H1 (cell line): ENCODE measurements around the gene GSG1L. TPM values are rescaled to one million over a fixed set of nuclear protein-coding genes. Genes with fewer than 3 reads are reported as not detected.

Experiments
- CTCF ChIA-PET: fragments of 300-600 bp; sonication (Branson Sonifier 250); formaldehyde crosslinking; loops from one replicate; lab custom pipeline; 2021; ENCODE audit not compliant: partially characterized antibody; lab: Charles Lee
- POLR2A ChIA-PET: fragments of 300-600 bp; sonication (Branson Sonifier 250); formaldehyde crosslinking; loops from one replicate; lab custom pipeline; 2021; ENCODE audit warnings: inconsistent platforms; ENCODE audit not compliant: partially characterized antibody; lab: Charles Lee
- DNase-seq, 2 experiments: peaks; one replicate each; pipeline versions ENCODE4 v3.0.0 to v3.0.0-alpha.2; 2010 to 2022; ENCODE audit warnings: low spot score in 2 of 2, low read depth in 1 of 2, mixed read lengths in 1 of 2
- FAIRE-seq: peaks from 2 replicates; lab custom pipeline; 2011; peaks lifted over from hg19 to GRCh38; lab: Jason Lieb, UNC
- H2AFZ ChIP-seq: 2 replicates; pipeline ENCODE4 v1.8.1; 2012; ENCODE audit warnings: low read length, inconsistent platforms
- H2AK5ac ChIP-seq: 2 replicates; pipeline ENCODE4 v1.6.1; 2013; ENCODE audit warnings: low read depth, low read length
- H2BK120ac ChIP-seq: replicated peaks from 2 replicates; pipeline ENCODE3; 2013; ENCODE audit warnings: low read depth, low read length, inconsistent platforms
- H2BK12ac ChIP-seq: 2 replicates; pipeline ENCODE4 v1.6.1; 2013; ENCODE audit warnings: low read depth, low read length
- H2BK15ac ChIP-seq: 2 replicates; pipeline ENCODE4 v1.6.1; 2013; ENCODE audit warnings: low read length
- H2BK20ac ChIP-seq: 2 replicates; pipeline ENCODE4 v1.6.1; 2013; ENCODE audit warnings: low read length
- H2BK5ac ChIP-seq: 2 replicates; pipeline ENCODE4 v1.6.1; 2013; ENCODE audit warnings: low read depth, low read length
- H3K14ac ChIP-seq: 2 replicates; pipeline ENCODE4 v1.6.1; 2013; ENCODE audit warnings: inconsistent platforms; ENCODE audit not compliant: insufficient read length
- H3K18ac ChIP-seq: 2 replicates; pipeline ENCODE4 v1.6.1; 2013; ENCODE audit warnings: low read length; ENCODE audit errors: extremely low read depth
- H3K23ac ChIP-seq: 2 replicates; pipeline ENCODE4 v1.6.1; 2013; ENCODE audit warnings: inconsistent platforms; ENCODE audit not compliant: insufficient read length
- H3K23me2 ChIP-seq: 2 replicates; pipeline ENCODE4 v1.6.1; 2013; ENCODE audit warnings: low read depth, low read length
- H3K27ac ChIP-seq: 2 replicates; pipeline ENCODE4 v1.6.1; 2011; ENCODE audit warnings: low read depth, low read length, inconsistent platforms
- H3K27me3 ChIP-seq, 4 experiments: replicated peaks in 1 of 4; 1 replicate in 1 of 4; 2 replicates in 3 of 4; pipeline versions ENCODE4 v1.6.1 to v1.8.1; 2011 to 2013; ENCODE audit warnings: low read length in 3 of 4, mild to moderate bottlenecking in 3 of 4, inconsistent platforms in 2 of 4, mixed read lengths in 2 of 4, moderate library complexity in 1 of 4; ENCODE audit not compliant: control insufficient read depth in 3 of 4, insufficient read depth in 3 of 4; ENCODE audit errors: extremely low read depth in 1 of 4
- H3K36me3 ChIP-seq, 4 experiments: 2 replicates each; pipeline versions ENCODE4 v1.6.1 to v1.8.1; 2011 to 2013; ENCODE audit warnings: mild to moderate bottlenecking in 4 of 4, low read length in 3 of 4, moderate library complexity in 2 of 4, control low read depth in 1 of 4, inconsistent platforms in 1 of 4; ENCODE audit not compliant: insufficient read depth in 4 of 4, control insufficient read depth in 2 of 4
- H3K4ac ChIP-seq: replicated peaks from 2 replicates; pipeline ENCODE3; 2013; ENCODE audit warnings: low read length, low read depth, mixed read lengths, inconsistent platforms; ENCODE audit not compliant: insufficient read length
- H3K4me1 ChIP-seq, 4 experiments: replicated peaks in 1 of 4; 1 replicate in 1 of 4; 2 replicates in 3 of 4; pipeline versions ENCODE4 v1.6.1 to v1.8.1; 2011 to 2013; ENCODE audit warnings: low read length in 3 of 4, inconsistent platforms in 2 of 4, mixed read lengths in 1 of 4; ENCODE audit not compliant: insufficient read depth in 4 of 4, control insufficient read depth in 3 of 4
- H3K4me2 ChIP-seq, 2 experiments: 2 replicates each; pipeline versions ENCODE4 v1.6.1 to v1.8.1; 2011 to 2013; ENCODE audit warnings: low read depth in 2 of 2, low read length in 2 of 2, control low read depth in 1 of 2, inconsistent platforms in 1 of 2, mild to moderate bottlenecking in 1 of 2; ENCODE audit not compliant: insufficient read depth in 1 of 2
- H3K4me3 ChIP-seq, 4 experiments: fragments of 200-600, 300-600 bp in 1 of 4; sonication (generic), shearing (Covaris generic), sonication (Bioruptor Twin) in 1 of 4; 2 replicates each; pipeline versions ENCODE4 v1.5.1 to v1.8.1; 2011 to 2016; ENCODE audit warnings: low read length in 4 of 4, low read depth in 3 of 4, control low read depth in 2 of 4, inconsistent platforms in 2 of 4, mild to moderate bottlenecking in 2 of 4, mixed read lengths in 1 of 4, moderate library complexity in 1 of 4; ENCODE audit not compliant: insufficient read depth in 2 of 4; ENCODE audit errors: extremely low read depth in 1 of 4
- H3K56ac ChIP-seq: replicated peaks from 2 replicates; pipeline ENCODE3; 2013; ENCODE audit warnings: low read depth, mild to moderate bottlenecking, mixed read lengths, low read length, inconsistent platforms; ENCODE audit not compliant: insufficient read length
- H3K79me1 ChIP-seq: 2 replicates; pipeline ENCODE4 v1.6.1; 2013; ENCODE audit warnings: low read depth, low read length, control low read depth
- H3K79me2 ChIP-seq, 2 experiments: 2 replicates each; pipeline versions ENCODE4 v1.6.1 to v1.8.1; 2012 to 2013; ENCODE audit warnings: low read length in 2 of 2, mild to moderate bottlenecking in 2 of 2, inconsistent platforms in 1 of 2; ENCODE audit not compliant: insufficient read depth in 2 of 2, control insufficient read depth in 1 of 2
- H3K9ac ChIP-seq, 4 experiments: replicated peaks in 1 of 4; 1 replicate in 1 of 4; 2 replicates in 3 of 4; pipeline versions ENCODE4 v1.6.1 to v1.8.1; 2011 to 2013; ENCODE audit warnings: low read depth in 3 of 4, low read length in 3 of 4, control low read depth in 2 of 4, mild to moderate bottlenecking in 2 of 4, moderate library complexity in 2 of 4, inconsistent platforms in 1 of 4; ENCODE audit errors: extremely low read depth in 1 of 4
- H3K9me3 ChIP-seq, 2 experiments: 2 replicates each; pipeline versions ENCODE4 v1.6.1 to v1.8.1; 2012 to 2013; ENCODE audit warnings: mild to moderate bottlenecking in 2 of 2, moderate library complexity in 2 of 2, control low read depth in 1 of 2, inconsistent platforms in 1 of 2, low read depth in 1 of 2, low read length in 1 of 2, mixed read lengths in 1 of 2; ENCODE audit not compliant: insufficient read depth in 2 of 2
- H4K20me1 ChIP-seq, 2 experiments: replicated peaks in 1 of 2; 2 replicates each; pipeline versions ENCODE3 to v1.8.1; 2011 to 2013; ENCODE audit warnings: inconsistent platforms in 2 of 2, low read length in 2 of 2, mild to moderate bottlenecking in 1 of 2; ENCODE audit not compliant: insufficient read depth in 2 of 2, control insufficient read depth in 1 of 2
- H4K5ac ChIP-seq: 2 replicates; pipeline ENCODE4 v1.6.1; 2013; ENCODE audit warnings: low read length, low read depth, mixed read lengths, inconsistent platforms; ENCODE audit not compliant: insufficient read length
- H4K8ac ChIP-seq: 2 replicates; pipeline ENCODE4 v1.8.0; 2013; ENCODE audit warnings: mild to moderate bottlenecking, moderate library complexity, low read length, inconsistent platforms; ENCODE audit not compliant: insufficient read depth; ENCODE audit errors: extremely low read depth
- H4K91ac ChIP-seq: replicated peaks from 2 replicates; pipeline ENCODE3; 2013; ENCODE audit warnings: low read length, mixed read lengths, inconsistent platforms; ENCODE audit not compliant: insufficient read length
- EGR1 ChIP-seq: IDR thresholded peaks from 2 replicates; pipeline ENCODE4 v1.6.1; 2011; ENCODE audit warnings: low read depth, low read length, borderline replicate concordance
- GABPA ChIP-seq: IDR thresholded peaks from 2 replicates; pipeline ENCODE4 v1.6.1; 2011; ENCODE audit warnings: mild to moderate bottlenecking, low read length, moderate library complexity, borderline replicate concordance; ENCODE audit not compliant: insufficient read depth
- POLR2A ChIP-seq, 2 experiments: IDR thresholded peaks; 1 replicate in 1 of 2; 2 replicates in 1 of 2; pipeline ENCODE4 v1.6.1; 2011; ENCODE audit warnings: low read depth in 2 of 2, low read length in 2 of 2, mild to moderate bottlenecking in 2 of 2; ENCODE audit errors: control extremely low read depth in 1 of 2
- SP4 ChIP-seq: IDR thresholded peaks from 2 replicates; pipeline ENCODE4 v1.6.1; 2012; ENCODE audit warnings: low read length, inconsistent platforms
- SRF ChIP-seq: IDR thresholded peaks from 2 replicates; pipeline ENCODE4 v1.6.1; 2011; ENCODE audit warnings: mild to moderate bottlenecking, low read depth, low read length, moderate library complexity
- TBP ChIP-seq: IDR thresholded peaks from 2 replicates; pipeline ENCODE4 v1.6.1; 2011; ENCODE audit warnings: low read depth, low read length, improper control_type of control experiment
- TCF12 ChIP-seq: IDR thresholded peaks from 2 replicates; pipeline ENCODE4 v1.6.1; 2011; ENCODE audit warnings: low read depth, mild to moderate bottlenecking, low read length
- WGBS, 2 experiments: shearing (Covaris generic) in 1 of 2; methylation state at CpG; one replicate each; pipeline versions ENCODE4 v1.1.6 to v1.1.7; 2013 to 2015; ENCODE audit warnings: low lambda C conversion rate in 2 of 2, mixed read lengths in 2 of 2, inconsistent platforms in 1 of 2, low coverage in 1 of 2, missing lambda C conversion rate in 1 of 2; ENCODE audit not compliant: insufficient replicate concordance in 2 of 2, insufficient coverage in 1 of 2, insufficient read length in 1 of 2; ENCODE audit errors: extremely low coverage in 1 of 2, missing lambda C conversion rate in 1 of 2; 5-methylcytosine and 5-hydroxymethylcytosine counted together
- polyA plus RNA-seq, 7 experiments: library from polyadenylated mRNA; depleted of rRNA in 3 of 7; stranded (reverse) in 5 of 7; unstranded in 2 of 7; fragments of >200 nt in 5 of 7; fragments of 200-250 nt in 2 of 7; gene quantifications; 1 replicate in 5 of 7; 2 replicates in 1 of 7; 4 replicates in 1 of 7; pipeline versions ENCODE4 v1.2.1 to v1.2.3, GENCODE V29; 2011 to 2013; ENCODE audit warnings: missing spikeins in 2 of 7, mixed read lengths in 2 of 7
- total RNA-seq: library from RNA; stranded (reverse); fragmentation: NEBNext Ultra II Directional; extraction: Animal tissue kit (Norgen Biotek cat#: 25700); gene quantifications from 2 replicates; pipeline ENCODE4 v1.2.1, GENCODE V29; 2021
- TF ChIP-seq, protein P1 (sequence below): IDR thresholded peaks from 2 replicates; pipeline ENCODE4 v1.6.1; 2012; ENCODE audit warnings: inconsistent platforms
- TF ChIP-seq, protein P2 (sequence below): IDR thresholded peaks from 2 replicates; pipeline ENCODE4 v1.6.1; 2011; ENCODE audit warnings: low read depth, mild to moderate bottlenecking, low read length; ENCODE audit not compliant: insufficient read depth

GSG1L gene
- total and polyA plus RNA-seq, 2 of the 8 experiments (the other 6 are each of a cell fraction or from before 2014, with no cell fraction given): 0.71 to 1.1 TPM

DNA sequence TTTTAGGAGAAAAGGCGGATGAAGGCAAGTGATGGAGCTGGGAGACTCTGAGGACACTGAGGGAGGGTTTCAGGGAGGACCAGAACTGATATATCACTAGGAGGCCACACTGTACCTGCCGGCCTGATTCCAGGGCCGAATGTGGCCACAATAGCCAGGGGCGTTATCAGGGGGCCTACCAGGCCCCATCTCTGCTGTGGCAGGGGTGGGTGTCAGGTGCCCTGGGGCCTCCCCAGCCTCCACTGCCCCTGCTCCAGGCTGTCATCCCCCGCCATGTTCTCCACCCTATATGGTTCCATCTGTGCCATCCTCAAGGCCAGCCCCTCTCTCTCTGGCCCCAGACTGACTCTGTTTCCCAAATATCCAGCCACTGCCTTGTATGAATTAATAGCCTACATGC is 246.5 kb downstream of the GSG1L start:
- CTCF ChIA-PET: interaction anchor here (1.2 to 1.5 kb wide), 3 partner anchors 37 to 50 kb away, joined by 4 read pairs; no protein-coding TSS in a partner anchor
- 86% methylated on average over 5 of the region's 5 CpGs; no CpG with 5 or more reads in 1 of the 2 experiments for WGBS, 2 experiments
- Histone ChIP-seq H3K18ac (no peak overlapping the region), H3K4me2 (no peak overlapping the region), H2AK5ac (no peak overlapping the region), H3K4me3 (no peak overlapping the region), H2AFZ (no peak overlapping the region), H2BK20ac (no peak overlapping the region), H3K56ac (no peak overlapping the region), H4K8ac (no peak overlapping the region), H3K23ac (no peak overlapping the region), H2BK5ac (no peak overlapping the region), H3K23me2 (no peaks in the 10 kb centered on the region), H3K14ac (no peak overlapping the region), H3K27me3 (no peaks in the 10 kb centered on the region), H3K4me1 (no peaks in the 10 kb centered on the region), H4K20me1 (no peaks in the 10 kb centered on the region), H3K79me1 (no peaks in the 10 kb centered on the region), H3K4ac (no peak overlapping the region), H2BK15ac (no peak overlapping the region), H3K9me3 (no peaks in the 10 kb centered on the region), H2BK120ac (no peak overlapping the region), H3K36me3 (no peaks in the 10 kb centered on the region), H3K79me2 (no peaks in the 10 kb centered on the region), H4K5ac (no peak overlapping the region), H3K9ac (no peak overlapping the region), H3K27ac (no peak overlapping the region), H2BK12ac (no peak overlapping the region), H4K91ac (no peak overlapping the region)
- POLR2A ChIA-PET: no interaction called here
- no peak for DNase-seq
- no peak for FAIRE-seq
- no peak for TF ChIP-seq TBP
- TF ChIP-seq SP4: no peak
- TF ChIP-seq, protein P1, sequence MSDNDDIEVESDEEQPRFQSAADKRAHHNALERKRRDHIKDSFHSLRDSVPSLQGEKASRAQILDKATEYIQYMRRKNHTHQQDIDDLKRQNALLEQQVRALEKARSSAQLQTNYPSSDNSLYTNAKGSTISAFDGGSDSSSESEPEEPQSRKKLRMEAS: no peak
- TF ChIP-seq EGR1: no peak
- no peak for TF ChIP-seq GABPA
- TF ChIP-seq TCF12: no peak
- no peak for TF ChIP-seq SRF
- TF ChIP-seq, protein P2, sequence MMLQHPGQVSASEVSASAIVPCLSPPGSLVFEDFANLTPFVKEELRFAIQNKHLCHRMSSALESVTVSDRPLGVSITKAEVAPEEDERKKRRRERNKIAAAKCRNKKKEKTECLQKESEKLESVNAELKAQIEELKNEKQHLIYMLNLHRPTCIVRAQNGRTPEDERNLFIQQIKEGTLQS: no peak
- TF ChIP-seq POLR2A (IDR thresholded peaks at IDR 0.05; ENCODE audit: control extremely low read depth in 1 of 2, low read depth in 2 of 2, low read length in 2 of 2): no peak
